K562 (cell line): ENCODE measurements around the gene CEP135. TPM values are rescaled to one million over a fixed set of nuclear protein-coding genes. Genes with fewer than 3 reads are reported as not detected.

Experiments used
- ATAC-seq: fragments of 200-7000 bp; cut with Tn5 transposase; 3 replicates; pipeline ENCODE4 v1.9.1; 2020; ENCODE audit warnings: moderate library complexity
- BruUV-seq: library from RNA; stranded (reverse); fragments of 400-500 nt; replicated peaks from 2 replicates; lab custom pipeline; 2021; lab: Mats Ljungman, UMichigan
- CTCF ChIA-PET: fragments of 300-600 bp; formaldehyde crosslinking; extraction: SDS; loops from one replicate; lab custom pipeline; 2021; ENCODE audit warnings: low intra/inter-chr PET ratio; lab: Yijun Ruan, JAX
- POLR2A ChIA-PET: fragments of 300-600, 350-650 bp; sonication (Branson Sonifier 250); formaldehyde crosslinking; extraction: SDS; loops from one replicate; lab custom pipeline; 2021; ENCODE audit warnings: antibody characterized with exemption, inconsistent platforms; lab: Yijun Ruan, JAX
- DNase-seq, 4 experiments: peaks; one replicate each; pipeline versions ENCODE4 v3.0.0 to v3.0.0-alpha.2; 2011 to 2018; ENCODE audit warnings: low spot score in 3 of 4, mixed read lengths in 3 of 4; ENCODE audit errors: extremely low read depth in 1 of 4
- FAIRE-seq: peaks from 2 replicates; lab custom pipeline; 2011; peaks lifted over from hg19 to GRCh38; lab: Jason Lieb, UNC
- H2AFZ ChIP-seq: 2 replicates; pipeline ENCODE4 v1.6.0; 2011; ENCODE audit warnings: low read depth, low read length, control low read depth, inconsistent platforms
- H3K27ac ChIP-seq: fragments of 200-600 bp; 3 replicates; pipeline ENCODE4 v1.8.0; 2011; ENCODE audit warnings: low read depth, mild to moderate bottlenecking, control low read depth, inconsistent platforms, low read length, moderate library complexity, mixed read lengths; ENCODE audit errors: extremely low read depth
- H3K27me3 ChIP-seq, 2 experiments: fragments of 300-600 bp in 1 of 2; 2 replicates in 1 of 2; 3 replicates in 1 of 2; pipeline versions ENCODE4 v1.6.0 to v1.8.0; 2011; ENCODE audit warnings: inconsistent platforms in 2 of 2, low read length in 2 of 2, mild to moderate bottlenecking in 1 of 2, mixed read lengths in 1 of 2, moderate library complexity in 1 of 2; ENCODE audit not compliant: control insufficient read depth in 2 of 2, insufficient read depth in 2 of 2
- H3K36me3 ChIP-seq: fragments of 300-600 bp; 3 replicates; pipeline ENCODE4 v1.8.0; 2011; ENCODE audit warnings: mild to moderate bottlenecking, low read length, inconsistent platforms; ENCODE audit not compliant: control insufficient read depth, insufficient read depth
- H3K4me1 ChIP-seq, 2 experiments: fragments of 200-600 bp in 1 of 2; replicated peaks in 1 of 2; 2 replicates in 1 of 2; 3 replicates in 1 of 2; pipeline versions ENCODE4 v1.5.1 to v1.8.0; 2011; ENCODE audit warnings: inconsistent platforms in 2 of 2, low read length in 2 of 2, mild to moderate bottlenecking in 1 of 2, mixed read lengths in 1 of 2, moderate library complexity in 1 of 2; ENCODE audit not compliant: control insufficient read depth in 2 of 2, insufficient read depth in 2 of 2
- H3K4me2 ChIP-seq: 2 replicates; pipeline ENCODE4 v1.6.1; 2011; ENCODE audit warnings: low read length, control low read depth, inconsistent platforms, mixed read lengths; ENCODE audit not compliant: insufficient read depth
- H3K4me3 ChIP-seq: fragments of 200-600 bp; sonication (generic), shearing (Covaris generic); 2 replicates; pipeline ENCODE4 v1.5.1; 2016; ENCODE audit warnings: control low read depth, inconsistent platforms
- H3K79me2 ChIP-seq: fragments of 200-600 bp; 3 replicates; pipeline ENCODE4 v1.8.0; 2011; ENCODE audit warnings: low read length, inconsistent platforms; ENCODE audit not compliant: control insufficient read depth, insufficient read depth
- H3K9ac ChIP-seq, 2 experiments: 2 replicates each; pipeline versions ENCODE4 v1.6.0 to v1.6.1; 2011; ENCODE audit warnings: low read depth in 2 of 2, low read length in 2 of 2, control low read depth in 1 of 2, inconsistent platforms in 1 of 2, mild to moderate bottlenecking in 1 of 2, mixed read lengths in 1 of 2; ENCODE audit not compliant: insufficient read depth in 1 of 2
- H3K9me1 ChIP-seq: one replicate; pipeline ENCODE4 v1.6.0; 2011; ENCODE audit warnings: inconsistent platforms, mild to moderate bottlenecking, low read length, moderate library complexity; ENCODE audit not compliant: control insufficient read depth, insufficient read depth
- H3K9me3 ChIP-seq: replicated peaks from 2 replicates; pipeline ENCODE4 v1.5.1; 2011; ENCODE audit warnings: low read depth, low read length, inconsistent platforms; ENCODE audit not compliant: control insufficient read depth, insufficient read depth
- H4K20me1 ChIP-seq: replicated peaks from 2 replicates; pipeline ENCODE4 v1.6.1; 2011; ENCODE audit warnings: low read length, inconsistent platforms, mixed read lengths; ENCODE audit not compliant: control insufficient read depth, insufficient read depth
- CHD1 ChIP-seq: fragments of 200-600 bp; sonication (generic); IDR thresholded peaks from one replicate; pipeline ENCODE4 v1.6.1; 2012; ENCODE audit warnings: mild to moderate bottlenecking, moderate library complexity, low read length, inconsistent platforms
- E2F3 ChIP-seq: fragments of 250-450 bp; sonication (Bioruptor Pico); IDR thresholded peaks from 2 replicates; pipeline ENCODE4 v1.4.0; 2020; ENCODE audit warnings: mild to moderate bottlenecking
- HLTF ChIP-seq: fragments of 450-650 bp; IDR thresholded peaks from 2 replicates; pipeline ENCODE4 v1.6.1; 2016
- PCBP1 ChIP-seq: fragments of 200-400 bp; formaldehyde crosslinking; IDR thresholded peaks from 2 replicates; pipeline ENCODE4 v1.6.1; 2018; ENCODE audit warnings: mild to moderate bottlenecking, low read depth, low read length; ENCODE audit not compliant: poor library complexity, severe bottlenecking
- PYGO2 ChIP-seq: fragments of 450-650 bp; IDR thresholded peaks from 2 replicates; pipeline ENCODE4 v1.6.1; 2016; ENCODE audit warnings: mild to moderate bottlenecking, missing genetic modification characterization, moderate library complexity, missing compliant biosample characterization
- SMC3 ChIP-seq: conservative IDR thresholded peaks from 2 replicates; pipeline ENCODE4 v1.6.1; 2011; ENCODE audit warnings: low read depth, low read length, improper control_type of control experiment; ENCODE audit not compliant: insufficient read depth
- ZKSCAN3 ChIP-seq: fragments of 250-450 bp; sonication (Bioruptor Pico); IDR thresholded peaks from 2 replicates; pipeline ENCODE4 v1.4.0; 2020
- ZNF134 ChIP-seq: fragments of 250-450 bp; sonication (Bioruptor Pico); conservative IDR thresholded peaks from 2 replicates; pipeline ENCODE4 v1.4.0; 2020
- ZNF311 ChIP-seq: fragments of 250-450 bp; sonication (Bioruptor Pico); IDR thresholded peaks from 2 replicates; pipeline ENCODE4 v1.4.0; 2020; ENCODE audit warnings: mild to moderate bottlenecking, moderate library complexity
- WGBS: fragments of 100-300 bp; shearing (Covaris generic); methylation state at CpG from one replicate; pipeline ENCODE4 v1.1.6; 2016; ENCODE audit warnings: low coverage, mixed read lengths; ENCODE audit not compliant: insufficient coverage; ENCODE audit errors: missing lambda C conversion rate; 5-methylcytosine and 5-hydroxymethylcytosine counted together
- in situ Hi-C: fragments of 300-500 bp; cut with MboI; formaldehyde crosslinking; loops from 4 replicates; pipeline ENCODE4 v1.15.0; 2018; ENCODE audit warnings: inconsistent platforms, mixed read lengths
- intact Hi-C: fragments of 100-400 bp; cut with micrococcal nuclease; formaldehyde crosslinking; loops from 2 replicates; pipeline ENCODE4 v1.14.2; 2022
- polyA plus RNA-seq, 8 experiments: library from polyadenylated mRNA; depleted of rRNA in 4 of 8; stranded (reverse) in 5 of 8; unstranded in 3 of 8; fragments of >200 nt; fragmentation: Nextera tagmentation in 2 of 8; fragmentation: Illumina TruSeq in 1 of 8; extraction: Ambion mirVana in 2 of 8; extraction: Trizol in 1 of 8; gene quantifications; 2 replicates each; pipeline versions ENCODE4 v1.2.1 to v1.2.3, GENCODE V29; 2011 to 2014; ENCODE audit warnings: inconsistent platforms in 1 of 8, missing spikeins in 1 of 8
- total RNA-seq, 7 experiments: library from RNA; depleted of rRNA in 6 of 7; stranded (reverse); fragments of >200 nt in 6 of 7; fragmentation: Illumina TruSeq in 2 of 7; extraction: Trizol in 2 of 7; gene quantifications; 2 replicates each; pipeline versions ENCODE4 v1.2.1 to v1.2.3, GENCODE V29; 2011 to 2021; ENCODE audit warnings: low replicate concordance in 1 of 7
- TF ChIP-seq, protein P1 (sequence below): fragments of 450-650 bp; IDR thresholded peaks from 2 replicates; pipeline ENCODE4 v1.6.1; 2016; ENCODE audit warnings: mild to moderate bottlenecking, moderate library complexity
- TF ChIP-seq, protein P2 (sequence below): fragments of 450-650 bp; IDR thresholded peaks from 2 replicates; pipeline ENCODE4 v1.6.1; 2016; ENCODE audit warnings: borderline replicate concordance

Gene CEP135
- total and polyA plus RNA-seq, 9 of the 15 experiments (the other 6 are each of a cell fraction or from before 2014, with no cell fraction given) = 3.1 to 18.9 (median 15.3) TPM

DNA sequence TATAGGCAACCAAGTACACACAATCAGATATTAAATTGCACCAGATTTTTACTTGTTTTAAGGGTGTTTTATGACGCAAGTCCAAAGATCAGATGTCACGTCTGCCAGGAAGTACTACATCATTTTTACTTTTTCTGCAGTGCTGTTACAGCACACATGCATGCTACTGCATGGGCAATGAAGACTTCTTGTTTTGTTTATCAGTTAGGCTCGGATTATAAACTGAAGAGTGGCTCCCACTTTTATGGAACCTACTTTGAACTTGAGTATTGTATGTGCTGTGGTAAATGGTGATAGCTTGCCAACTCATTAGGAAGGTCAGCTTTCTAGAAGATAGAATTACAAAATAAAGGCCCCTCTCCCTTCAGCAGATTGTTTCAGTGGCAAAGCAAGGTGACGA lies 131.6 kb downstream of the CEP135 start:
- CTCF ChIA-PET = no interaction called here
- intact Hi-C loops (no loop called here), in situ Hi-C loops (no loop called here)
- POLR2A ChIA-PET = no interaction called here
- Histone ChIP-seq H3K4me2 (no peak overlapping the region), H3K27me3 (peaks cover 0 to 6% of the 10 kb centered on the region in 2 experiments; a peak in 3 of 5 replicates), H2AFZ (no peak overlapping the region), H3K9me1 (no peaks in the 10 kb centered on the region), H3K9me3 (no peaks in the 10 kb centered on the region), H3K36me3 (no peaks in the 10 kb centered on the region), H3K9ac (no peak overlapping the region), H3K4me1 (no peaks in the 10 kb centered on the region), H3K79me2 (no peaks in the 10 kb centered on the region), H4K20me1 (no peaks in the 10 kb centered on the region), H3K4me3 (no peak overlapping the region), H3K27ac (no peak overlapping the region)
- ATAC-seq (no peak), FAIRE-seq (no peak), DNase-seq (no peak)
- 1% methylated on average over 4 of the region's 4 CpGs for WGBS
- no TSS peak for BruUV-seq
- TF ChIP-seq ZNF311 (CRISPR knock-in tag) (no peak), SMC3 (no peak), ZKSCAN3 (CRISPR knock-in tag) (no peak), PYGO2 (no peak), E2F3 (no peak), PCBP1 (no peak), CHD1 (no peak), HLTF (no peak), ZNF134 (CRISPR knock-in tag) (no peak)
- TF ChIP-seq, protein P1, sequence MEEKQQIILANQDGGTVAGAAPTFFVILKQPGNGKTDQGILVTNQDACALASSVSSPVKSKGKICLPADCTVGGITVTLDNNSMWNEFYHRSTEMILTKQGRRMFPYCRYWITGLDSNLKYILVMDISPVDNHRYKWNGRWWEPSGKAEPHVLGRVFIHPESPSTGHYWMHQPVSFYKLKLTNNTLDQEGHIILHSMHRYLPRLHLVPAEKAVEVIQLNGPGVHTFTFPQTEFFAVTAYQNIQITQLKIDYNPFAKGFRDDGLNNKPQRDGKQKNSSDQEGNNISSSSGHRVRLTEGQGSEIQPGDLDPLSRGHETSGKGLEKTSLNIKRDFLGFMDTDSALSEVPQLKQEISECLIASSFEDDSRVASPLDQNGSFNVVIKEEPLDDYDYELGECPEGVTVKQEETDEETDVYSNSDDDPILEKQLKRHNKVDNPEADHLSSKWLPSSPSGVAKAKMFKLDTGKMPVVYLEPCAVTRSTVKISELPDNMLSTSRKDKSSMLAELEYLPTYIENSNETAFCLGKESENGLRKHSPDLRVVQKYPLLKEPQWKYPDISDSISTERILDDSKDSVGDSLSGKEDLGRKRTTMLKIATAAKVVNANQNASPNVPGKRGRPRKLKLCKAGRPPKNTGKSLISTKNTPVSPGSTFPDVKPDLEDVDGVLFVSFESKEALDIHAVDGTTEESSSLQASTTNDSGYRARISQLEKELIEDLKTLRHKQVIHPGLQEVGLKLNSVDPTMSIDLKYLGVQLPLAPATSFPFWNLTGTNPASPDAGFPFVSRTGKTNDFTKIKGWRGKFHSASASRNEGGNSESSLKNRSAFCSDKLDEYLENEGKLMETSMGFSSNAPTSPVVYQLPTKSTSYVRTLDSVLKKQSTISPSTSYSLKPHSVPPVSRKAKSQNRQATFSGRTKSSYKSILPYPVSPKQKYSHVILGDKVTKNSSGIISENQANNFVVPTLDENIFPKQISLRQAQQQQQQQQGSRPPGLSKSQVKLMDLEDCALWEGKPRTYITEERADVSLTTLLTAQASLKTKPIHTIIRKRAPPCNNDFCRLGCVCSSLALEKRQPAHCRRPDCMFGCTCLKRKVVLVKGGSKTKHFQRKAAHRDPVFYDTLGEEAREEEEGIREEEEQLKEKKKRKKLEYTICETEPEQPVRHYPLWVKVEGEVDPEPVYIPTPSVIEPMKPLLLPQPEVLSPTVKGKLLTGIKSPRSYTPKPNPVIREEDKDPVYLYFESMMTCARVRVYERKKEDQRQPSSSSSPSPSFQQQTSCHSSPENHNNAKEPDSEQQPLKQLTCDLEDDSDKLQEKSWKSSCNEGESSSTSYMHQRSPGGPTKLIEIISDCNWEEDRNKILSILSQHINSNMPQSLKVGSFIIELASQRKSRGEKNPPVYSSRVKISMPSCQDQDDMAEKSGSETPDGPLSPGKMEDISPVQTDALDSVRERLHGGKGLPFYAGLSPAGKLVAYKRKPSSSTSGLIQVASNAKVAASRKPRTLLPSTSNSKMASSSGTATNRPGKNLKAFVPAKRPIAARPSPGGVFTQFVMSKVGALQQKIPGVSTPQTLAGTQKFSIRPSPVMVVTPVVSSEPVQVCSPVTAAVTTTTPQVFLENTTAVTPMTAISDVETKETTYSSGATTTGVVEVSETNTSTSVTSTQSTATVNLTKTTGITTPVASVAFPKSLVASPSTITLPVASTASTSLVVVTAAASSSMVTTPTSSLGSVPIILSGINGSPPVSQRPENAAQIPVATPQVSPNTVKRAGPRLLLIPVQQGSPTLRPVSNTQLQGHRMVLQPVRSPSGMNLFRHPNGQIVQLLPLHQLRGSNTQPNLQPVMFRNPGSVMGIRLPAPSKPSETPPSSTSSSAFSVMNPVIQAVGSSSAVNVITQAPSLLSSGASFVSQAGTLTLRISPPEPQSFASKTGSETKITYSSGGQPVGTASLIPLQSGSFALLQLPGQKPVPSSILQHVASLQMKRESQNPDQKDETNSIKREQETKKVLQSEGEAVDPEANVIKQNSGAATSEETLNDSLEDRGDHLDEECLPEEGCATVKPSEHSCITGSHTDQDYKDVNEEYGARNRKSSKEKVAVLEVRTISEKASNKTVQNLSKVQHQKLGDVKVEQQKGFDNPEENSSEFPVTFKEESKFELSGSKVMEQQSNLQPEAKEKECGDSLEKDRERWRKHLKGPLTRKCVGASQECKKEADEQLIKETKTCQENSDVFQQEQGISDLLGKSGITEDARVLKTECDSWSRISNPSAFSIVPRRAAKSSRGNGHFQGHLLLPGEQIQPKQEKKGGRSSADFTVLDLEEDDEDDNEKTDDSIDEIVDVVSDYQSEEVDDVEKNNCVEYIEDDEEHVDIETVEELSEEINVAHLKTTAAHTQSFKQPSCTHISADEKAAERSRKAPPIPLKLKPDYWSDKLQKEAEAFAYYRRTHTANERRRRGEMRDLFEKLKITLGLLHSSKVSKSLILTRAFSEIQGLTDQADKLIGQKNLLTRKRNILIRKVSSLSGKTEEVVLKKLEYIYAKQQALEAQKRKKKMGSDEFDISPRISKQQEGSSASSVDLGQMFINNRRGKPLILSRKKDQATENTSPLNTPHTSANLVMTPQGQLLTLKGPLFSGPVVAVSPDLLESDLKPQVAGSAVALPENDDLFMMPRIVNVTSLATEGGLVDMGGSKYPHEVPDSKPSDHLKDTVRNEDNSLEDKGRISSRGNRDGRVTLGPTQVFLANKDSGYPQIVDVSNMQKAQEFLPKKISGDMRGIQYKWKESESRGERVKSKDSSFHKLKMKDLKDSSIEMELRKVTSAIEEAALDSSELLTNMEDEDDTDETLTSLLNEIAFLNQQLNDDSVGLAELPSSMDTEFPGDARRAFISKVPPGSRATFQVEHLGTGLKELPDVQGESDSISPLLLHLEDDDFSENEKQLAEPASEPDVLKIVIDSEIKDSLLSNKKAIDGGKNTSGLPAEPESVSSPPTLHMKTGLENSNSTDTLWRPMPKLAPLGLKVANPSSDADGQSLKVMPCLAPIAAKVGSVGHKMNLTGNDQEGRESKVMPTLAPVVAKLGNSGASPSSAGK = no peak
- TF ChIP-seq, protein P2, sequence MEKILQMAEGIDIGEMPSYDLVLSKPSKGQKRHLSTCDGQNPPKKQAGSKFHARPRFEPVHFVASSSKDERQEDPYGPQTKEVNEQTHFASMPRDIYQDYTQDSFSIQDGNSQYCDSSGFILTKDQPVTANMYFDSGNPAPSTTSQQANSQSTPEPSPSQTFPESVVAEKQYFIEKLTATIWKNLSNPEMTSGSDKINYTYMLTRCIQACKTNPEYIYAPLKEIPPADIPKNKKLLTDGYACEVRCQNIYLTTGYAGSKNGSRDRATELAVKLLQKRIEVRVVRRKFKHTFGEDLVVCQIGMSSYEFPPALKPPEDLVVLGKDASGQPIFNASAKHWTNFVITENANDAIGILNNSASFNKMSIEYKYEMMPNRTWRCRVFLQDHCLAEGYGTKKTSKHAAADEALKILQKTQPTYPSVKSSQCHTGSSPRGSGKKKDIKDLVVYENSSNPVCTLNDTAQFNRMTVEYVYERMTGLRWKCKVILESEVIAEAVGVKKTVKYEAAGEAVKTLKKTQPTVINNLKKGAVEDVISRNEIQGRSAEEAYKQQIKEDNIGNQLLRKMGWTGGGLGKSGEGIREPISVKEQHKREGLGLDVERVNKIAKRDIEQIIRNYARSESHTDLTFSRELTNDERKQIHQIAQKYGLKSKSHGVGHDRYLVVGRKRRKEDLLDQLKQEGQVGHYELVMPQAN = no peak
